ENCODE data around the gene ARRDC1. TPM values are rescaled to one million over a fixed set of nuclear protein-coding genes. Genes with fewer than 3 reads are reported as not detected.
"Not testable (repeated sequence)": the region's sequence is repeated elsewhere in the genome, so short reads cannot be mapped to it uniquely, and the experiment has no call there.

Gene ARRDC1
- total RNA-seq, 1 donor from 2014 or later = 28.0 TPM

- no peak for DNase-seq (ENCODE audit: low read depth in 2 of 2)
Observed at GRCh38 chr9:137583347-137583746, 22.1 kb upstream of the ARRDC1 start.

- no peak for DNase-seq (ENCODE audit: low read depth in 2 of 2)
Observed at GRCh38 chr9:137583957-137584356, 21.5 kb upstream of the ARRDC1 start.

GRCh38 chr9:137586854-137587253 is 18.6 kb upstream of the ARRDC1 start:
- DNase-seq (ENCODE audit: low read depth in 2 of 2) = no peak

GRCh38 chr9:137588311-137588710 is 17.2 kb upstream of the ARRDC1 start:
- no peak for DNase-seq (ENCODE audit: low read depth in 2 of 2)

- no peak for DNase-seq (ENCODE audit: low read depth in 2 of 2)
Observed at GRCh38 chr9:137588891-137589290, 16.6 kb upstream of the ARRDC1 start.

- DNase-seq (ENCODE audit: low read depth in 2 of 2) = peak; percentile 33 to 44
Observed at GRCh38 chr9:137589441-137590122, 15.9 kb upstream of the ARRDC1 start.

GRCh38 chr9:137590123-137590468 is 15.4 kb upstream of the ARRDC1 start:
- DNase-seq (ENCODE audit: low read depth in 2 of 2) = no peak

GRCh38 chr9:137590469-137591383 is 14.8 kb upstream of the ARRDC1 start, which contains the start of gene ZMYND19:
Gene ZMYND19, minus strand, starts transcription at chr9:137590512. Its CDS starts 249 bp downstream, at chr9:137590263.
- DNase-seq (ENCODE audit: low read depth in 2 of 2) = peak; percentile 91 to 94

GRCh38 chr9:137592767-137593166 is 12.7 kb upstream of the ARRDC1 start:
- DNase-seq (ENCODE audit: low read depth in 2 of 2) = no peak

GRCh38 chr9:137593176-137593575 is 12.3 kb upstream of the ARRDC1 start:
- no peak for DNase-seq (ENCODE audit: low read depth in 2 of 2)

- not testable (repeated sequence) for DNase-seq (ENCODE audit: low read depth in 2 of 2)
Observed at GRCh38 chr9:137596577-137596976, 8.9 kb upstream of the ARRDC1 start.

GRCh38 chr9:137598943-137599342 is 6.5 kb upstream of the ARRDC1 start:
- DNase-seq (ENCODE audit: low read depth in 2 of 2) = no peak

GRCh38 chr9:137602661-137603060 is 2.8 kb upstream of the ARRDC1 start:
- DNase-seq (ENCODE audit: low read depth in 2 of 2) = no peak

GRCh38 chr9:137603879-137604278 is 1.6 kb upstream of the ARRDC1 start:
- no peak for DNase-seq (ENCODE audit: low read depth in 2 of 2)

GRCh38 chr9:137604345-137605086 is 970 bp upstream of the ARRDC1 start:
- DNase-seq (ENCODE audit: low read depth in 2 of 2) = no peak

- no peak for DNase-seq (ENCODE audit: low read depth in 2 of 2)
Observed at GRCh38 chr9:137606005-137606621, 627 bp downstream of the ARRDC1 start.

- DNase-seq (ENCODE audit: low read depth in 2 of 2) = no peak
Observed at GRCh38 chr9:137606734-137607138, 1.2 kb downstream of the ARRDC1 start.

GRCh38 chr9:137607141-137607857 is 1.8 kb downstream of the ARRDC1 start:
- no peak for DNase-seq (ENCODE audit: low read depth in 2 of 2)

- DNase-seq (ENCODE audit: low read depth in 2 of 2) = no peak
Observed at GRCh38 chr9:137610944-137611343, 5.5 kb downstream of the ARRDC1 start.

- DNase-seq (ENCODE audit: low read depth in 2 of 2) = peak in 1 of 2 donors; percentile 61
Observed at GRCh38 chr9:137611623-137612609, 6.4 kb downstream of the ARRDC1 start.
